Prostate gland (tissue), 2 donors: ENCODE data around the gene TNK1. TPM values are rescaled to one million over a fixed set of nuclear protein-coding genes. Genes with fewer than 3 reads are reported as not detected.
"Not testable (repeated sequence)": the region's sequence is repeated elsewhere in the genome, so short reads cannot be mapped to it uniquely, and the experiment has no call there.

Source experiments
- DNase-seq: peaks from one replicate; pipeline ENCODE4 v3.0.0-alpha.2; 2019; ENCODE audit warnings: low spot score
- H3K27ac ChIP-seq, 2 donors: fragments of 200-600 bp; sonication (generic); 2 replicates each; pipeline ENCODE4 v1.5.1; 2017 to 2019
- H3K27me3 ChIP-seq: fragments of 200-600 bp; sonication (generic); replicated peaks from 2 replicates; pipeline ENCODE4 v1.5.1; 2019; ENCODE audit not compliant: insufficient read depth
- H3K36me3 ChIP-seq, 2 donors: fragments of 200-600 bp; sonication (generic); 1 replicate in 1 of 2; 2 replicates in 1 of 2; pipeline versions ENCODE4 v1.5.1 to v1.8.1; 2017 to 2019
- H3K4me1 ChIP-seq: fragments of 200-600 bp; sonication (generic); replicated peaks from 2 replicates; pipeline ENCODE4 v1.5.1; 2019
- H3K4me3 ChIP-seq, 2 donors: fragments of 200-600 bp; sonication (generic); 2 replicates each; pipeline ENCODE4 v1.5.1; 2017 to 2019
- H3K9me3 ChIP-seq: fragments of 200-600 bp; sonication (generic); 2 replicates; pipeline ENCODE4 v1.5.1; 2017
- CTCF ChIP-seq, 4 experiments: fragments of 200-600 bp in 2 of 4; fragments of 450-650 bp in 2 of 4; sonication (generic) in 2 of 4; IDR thresholded peaks; 1 replicate in 3 of 4; 2 replicates in 1 of 4; pipeline ENCODE4 v1.5.1; 2016 to 2019; ENCODE audit warnings: antibody characterized with exemption in 4 of 4, mild to moderate bottlenecking in 2 of 4, moderate library complexity in 2 of 4
- POLR2A ChIP-seq: fragments of 450-650 bp; IDR thresholded peaks from one replicate; pipeline ENCODE4 v1.6.1; 2016; ENCODE audit warnings: antibody characterized with exemption, mild to moderate bottlenecking
- POLR2AphosphoS5 ChIP-seq: sonication (generic); formaldehyde crosslinking; IDR thresholded peaks from one replicate; pipeline ENCODE4 v1.6.1; 2017; ENCODE audit warnings: antibody characterized with exemption
- WGBS: methylation state at CpG from one replicate; pipeline ENCODE4 v1.1.5; 2018; 5-methylcytosine and 5-hydroxymethylcytosine counted together
- intact Hi-C: fragments of 100-400 bp; cut with DNase I; formaldehyde crosslinking; loops from one replicate; pipeline ENCODE4 v1.14.2; 2022
- total RNA-seq, 2 donors: library from RNA; depleted of rRNA; stranded (reverse); fragments of >200 nt; gene quantifications; one replicate each; pipeline ENCODE4 v1.1.0, GENCODE V29; 2016

TNK1 gene
- 10 to 100 TPM in 1 of 2 donors, 1 to 10 TPM in 1; 9.9 to 28.4 TPM for total RNA-seq

GRCh38 chr17:7380855-7381683 is at the start of gene TNK1:
Gene TNK1 (plus strand): TSS chr17:7381089. CDS start chr17:7382927, 1,838 bp downstream.
- DNase-seq, result peak; percentile 84
- no peaks in the 10 kb centered on the region for H3K9me3 ChIP-seq
- TF ChIP-seq CTCF (IDR thresholded peaks at IDR 0.05) (no peak), POLR2AphosphoS5 (peak; percentile 77), POLR2A (peak; percentile 82)
- H3K4me1 ChIP-seq, result peaks cover 10% of the 10 kb centered on the region
- H3K4me3 ChIP-seq, result peak within 1 kb of the TSS; percentile 38 to 47
- peak within 1 kb of the TSS; percentile 72 to 75 for H3K27ac ChIP-seq
- 3% methylated on average over 52 of the region's 52 CpGs for WGBS
- no peaks in the 10 kb centered on the region for H3K36me3 ChIP-seq
- no peaks in the 10 kb centered on the region for H3K27me3 ChIP-seq
- intact Hi-C loops, result no loop called here

DNA sequence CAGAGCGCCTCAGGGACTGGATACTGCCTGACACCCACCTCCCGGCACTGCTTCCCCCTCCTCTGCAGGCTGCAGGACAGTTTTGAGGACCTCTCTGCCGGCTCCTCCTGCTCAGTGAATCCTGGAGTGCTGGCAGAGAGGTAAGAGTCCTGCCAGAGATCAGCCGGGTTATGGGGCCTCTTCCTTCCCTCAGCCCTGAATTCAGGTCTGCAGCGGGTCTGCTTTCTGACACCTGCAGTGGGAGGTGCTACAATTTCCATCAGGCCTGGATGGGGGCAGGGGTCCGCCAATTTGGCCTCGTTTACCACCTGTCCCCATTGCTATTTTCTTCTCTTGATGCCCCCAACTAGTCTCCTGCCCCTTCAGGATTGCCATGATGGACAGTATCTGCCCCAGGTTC is 48.8 kb upstream of the TNK1 start:
- Histone ChIP-seq H3K9me3 (no peaks in the 10 kb centered on the region), H3K4me3 (no peak overlapping the region), H3K27me3 (no peaks in the 10 kb centered on the region), H3K4me1 (peaks cover 6% of the 10 kb centered on the region), H3K27ac (no peak overlapping the region), H3K36me3 (no peaks in the 10 kb centered on the region)
- intact Hi-C loops, result no loop called here
- no peak for TF ChIP-seq CTCF (IDR thresholded peaks at IDR 0.05)
- no peak for TF ChIP-seq POLR2AphosphoS5
- TF ChIP-seq POLR2A, result no peak
- no peak for DNase-seq
- WGBS, result 51% methylated on average over 7 of the region's 7 CpGs

DNA sequence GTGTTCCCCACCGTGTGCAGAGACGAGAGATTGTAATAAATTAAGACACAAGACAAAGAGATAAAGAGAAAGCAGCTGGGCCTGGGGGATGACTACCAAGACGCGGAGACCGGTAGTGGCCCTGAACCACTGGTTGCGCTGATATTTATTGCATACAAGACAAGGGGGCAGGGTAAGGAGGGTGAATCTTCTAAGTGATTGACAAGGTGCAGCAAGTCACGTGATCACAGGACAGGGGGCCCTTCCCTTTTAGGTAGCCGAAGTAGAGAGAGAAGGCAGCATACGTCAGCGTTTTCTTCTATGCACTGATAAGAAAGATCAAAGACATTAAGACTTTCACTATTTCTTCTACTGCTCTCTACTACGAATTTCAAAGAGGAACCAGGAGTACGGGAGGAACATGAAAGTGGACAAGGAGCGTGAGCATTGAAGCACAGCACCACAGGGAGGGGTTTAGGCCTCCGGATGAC is 48.3 kb upstream of the TNK1 start:
- H3K9me3 ChIP-seq, H3K27me3 ChIP-seq, H3K36me3 ChIP-seq, intact Hi-C loops, H3K4me3 ChIP-seq, H3K27ac ChIP-seq, DNase-seq, H3K4me1 ChIP-seq: not testable (repeated sequence)
- WGBS, result 42% methylated on average over 14 of the region's 14 CpGs

DNA sequence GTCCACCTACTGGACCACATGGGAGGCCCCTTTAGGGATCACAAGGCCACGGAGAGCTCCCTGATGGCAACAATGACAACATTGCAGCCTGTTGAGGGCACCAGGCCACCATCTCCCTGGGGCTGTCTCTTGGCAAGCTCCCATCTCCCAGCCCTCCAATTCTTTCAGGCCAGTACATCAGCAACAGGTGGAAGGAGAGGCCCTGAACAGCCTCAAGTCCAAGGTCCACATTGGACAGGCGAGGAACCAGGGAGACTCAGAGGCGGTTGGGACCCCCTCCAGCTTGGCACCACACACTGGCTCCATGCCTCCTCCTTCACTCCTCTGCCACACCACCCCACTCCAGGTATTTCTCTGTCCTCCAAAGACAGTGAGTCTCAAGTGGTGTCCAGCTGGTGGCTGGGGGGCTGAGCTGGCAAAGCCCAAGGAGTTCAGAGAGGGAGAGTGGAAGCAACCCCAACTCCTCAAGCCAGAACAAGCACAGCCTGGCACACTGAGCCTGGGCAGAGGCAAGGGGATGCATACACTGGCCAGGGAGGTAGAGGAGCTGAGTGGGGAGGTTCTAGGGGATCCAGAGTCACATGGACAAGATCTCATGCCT is 45.9 kb upstream of the TNK1 start:
- TF ChIP-seq CTCF (IDR thresholded peaks at IDR 0.05) (no peak), POLR2AphosphoS5 (no peak), POLR2A (no peak)
- Histone ChIP-seq H3K4me3 (no peak overlapping the region), H3K4me1 (peaks cover 6% of the 10 kb centered on the region), H3K9me3 (no peaks in the 10 kb centered on the region), H3K27ac (no peak overlapping the region), H3K27me3 (no peaks in the 10 kb centered on the region), H3K36me3 (no peaks in the 10 kb centered on the region)
- DNase-seq, result no peak
- intact Hi-C loops, result no loop called here
- WGBS, result 82% methylated on average over 3 of the region's 3 CpGs

DNA sequence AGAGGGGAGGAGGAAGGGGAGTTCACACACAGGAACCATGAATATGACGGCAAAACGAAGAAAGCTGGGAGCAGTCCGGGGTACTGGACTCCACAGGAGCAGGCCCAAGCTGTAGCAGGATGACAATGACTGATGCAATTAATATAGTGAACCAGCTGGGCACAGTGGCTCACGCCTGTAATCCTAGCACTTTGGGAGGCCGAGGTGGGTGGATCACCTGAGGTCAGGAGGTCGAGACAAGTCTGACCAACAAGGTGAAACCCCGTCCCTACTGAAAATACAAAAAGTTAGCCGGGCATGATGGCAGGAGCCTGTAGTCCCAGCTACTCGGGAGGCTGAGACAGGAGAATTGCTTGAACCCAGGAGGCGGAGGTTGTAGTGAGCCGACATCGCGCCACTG is 45.1 kb upstream of the TNK1 start:
- H3K36me3 ChIP-seq, H3K4me1 ChIP-seq, H3K27ac ChIP-seq, H3K27me3 ChIP-seq, H3K9me3 ChIP-seq, intact Hi-C loops, H3K4me3 ChIP-seq, DNase-seq: not testable (repeated sequence)
- 86% methylated on average over 13 of the region's 13 CpGs for WGBS
